GM19099 (cell line): Measurements from ENCODE around the gene GNAQ.

Experiments used
- POLR2A ChIP-seq: IDR thresholded peaks from 3 replicates; pipeline ENCODE4 v1.6.1; 2011; ENCODE audit warnings: low read depth; ENCODE audit not compliant: insufficient read length; ENCODE audit errors: extremely low read depth

Gene GNAQ

GRCh38 chr9:77917800-77918199 is 113.8 kb downstream of the GNAQ start:
- no peak for TF ChIP-seq POLR2A

DNA sequence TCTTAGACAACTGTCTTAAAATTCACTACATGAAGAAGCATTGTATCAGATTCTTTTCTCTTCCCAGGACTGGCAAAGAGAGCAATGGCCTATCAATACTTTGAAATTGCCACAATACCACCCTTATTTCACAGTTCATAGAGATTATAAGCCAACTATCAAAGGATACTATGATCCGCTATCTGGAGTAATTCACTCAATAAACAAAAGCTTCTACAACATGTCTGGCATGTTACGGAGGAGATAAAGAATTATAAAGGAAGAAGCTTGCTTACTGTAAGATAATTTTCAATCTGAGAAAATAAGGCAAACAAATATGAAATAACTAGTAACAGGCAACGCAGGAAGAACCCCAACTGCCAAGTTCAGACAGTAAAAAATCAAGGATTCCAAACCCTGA is 114.8 kb downstream of the GNAQ start:
- TF ChIP-seq POLR2A = no peak

DNA sequence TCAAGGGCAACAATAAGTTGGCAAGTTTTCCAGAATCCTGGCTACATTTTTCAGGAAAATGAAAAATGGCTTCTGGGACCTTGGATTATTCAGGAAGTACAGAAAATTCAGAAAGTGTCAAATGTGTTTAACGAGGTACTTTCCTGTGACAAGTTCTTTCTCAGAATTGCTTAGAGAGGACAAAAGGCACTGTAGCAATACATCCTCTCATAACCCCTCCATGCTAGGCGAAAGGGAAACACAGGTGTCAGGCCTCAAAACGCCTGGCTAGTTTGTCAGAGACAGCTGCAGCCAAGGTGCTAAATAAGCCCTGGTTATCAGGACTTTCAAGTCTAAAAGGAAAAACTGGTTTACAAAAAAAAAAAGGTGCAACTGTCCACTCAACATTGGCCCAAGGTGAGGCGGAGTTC is 115.2 kb downstream of the GNAQ start:
- no peak for TF ChIP-seq POLR2A

DNA sequence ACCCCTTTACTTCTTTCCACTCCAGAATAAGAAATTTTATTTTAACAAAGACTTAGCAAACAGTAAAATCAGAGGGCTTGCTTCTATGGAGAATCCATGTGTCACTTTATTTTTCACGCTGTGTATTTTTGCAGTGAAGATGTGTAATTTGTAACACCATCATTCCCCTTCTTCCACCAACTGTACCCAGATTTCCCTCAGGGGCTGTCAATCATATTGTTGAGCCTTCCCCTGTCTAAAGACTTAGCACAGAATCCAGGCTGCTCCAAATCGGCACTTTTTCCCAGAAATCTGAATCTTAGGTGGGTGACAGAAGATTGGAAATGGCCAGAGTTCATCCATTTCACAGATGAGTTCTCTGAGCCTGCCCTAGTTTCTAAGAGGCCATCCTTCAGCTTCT is 115.9 kb downstream of the GNAQ start:
- no peak for TF ChIP-seq POLR2A

GRCh38 chr9:77912895-77913693 is 118.5 kb downstream of the GNAQ start:
- no peak for TF ChIP-seq POLR2A

DNA sequence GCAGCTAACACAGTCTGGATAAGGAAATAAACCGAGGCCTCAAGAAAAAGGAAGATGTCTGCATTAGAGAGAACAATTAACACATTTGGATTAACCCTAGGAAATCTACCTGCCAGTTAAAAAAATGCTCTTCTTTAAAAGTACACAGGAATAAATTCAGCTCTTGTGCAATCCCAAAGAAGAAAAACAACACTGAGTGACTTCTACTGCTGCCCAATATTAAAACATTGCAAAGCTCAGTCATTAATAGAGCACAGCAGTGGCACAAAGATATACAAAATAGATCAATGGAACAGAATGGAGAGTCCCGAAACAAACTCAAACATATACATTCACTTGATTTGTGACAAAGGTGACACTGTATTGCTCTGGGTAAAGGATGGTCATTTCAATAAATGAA is 119.7 kb downstream of the GNAQ start:
- no peak for TF ChIP-seq POLR2A

DNA sequence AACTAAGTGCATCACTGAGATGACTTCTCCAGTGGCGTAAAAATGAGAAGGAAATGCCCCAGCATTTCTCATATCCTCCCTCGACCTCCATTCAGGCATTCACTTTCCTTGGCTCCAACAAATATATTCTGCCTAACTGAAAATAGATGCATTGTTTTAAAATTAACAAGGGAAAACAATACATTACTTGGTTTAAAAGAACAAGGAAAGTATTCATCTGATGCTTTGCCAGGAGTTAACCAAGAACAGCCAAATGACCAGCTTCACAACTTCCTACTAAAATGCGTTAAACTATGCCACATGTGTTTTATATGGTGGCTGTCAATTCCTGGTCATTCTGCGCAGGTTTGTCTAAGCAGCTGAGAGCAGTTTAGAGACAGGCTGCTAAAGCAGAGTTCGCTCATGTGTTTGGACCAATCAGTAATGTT is 121.4 kb downstream of the GNAQ start:
- no peak for TF ChIP-seq POLR2A

GRCh38 chr9:77909306-77909705 is 122.3 kb downstream of the GNAQ start:
- no peak for TF ChIP-seq POLR2A

- TF ChIP-seq POLR2A = no peak
Measured at GRCh38 chr9:77908293-77908692, 123.3 kb downstream of the GNAQ start.

- TF ChIP-seq POLR2A = no peak
Measured at GRCh38 chr9:77907585-77907984, 124.0 kb downstream of the GNAQ start.

DNA sequence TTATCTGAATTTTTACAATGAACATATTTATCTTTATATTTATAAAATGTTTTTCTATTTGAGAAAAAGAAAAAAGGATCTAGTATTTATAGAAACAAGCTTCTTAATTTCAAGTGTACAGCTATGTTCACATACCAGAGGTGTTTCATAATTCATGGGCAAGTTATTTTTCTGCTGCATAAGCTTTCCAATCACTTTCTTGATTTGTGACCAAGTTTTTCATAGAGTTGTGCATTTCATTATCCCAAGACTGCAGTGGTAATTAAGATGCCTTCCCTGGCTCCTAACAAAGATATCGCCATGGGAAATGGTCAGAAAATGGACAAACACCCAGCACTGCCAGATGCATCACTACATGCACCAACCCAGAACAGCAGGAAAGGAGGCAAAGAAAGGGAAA is 124.6 kb downstream of the GNAQ start:
- TF ChIP-seq POLR2A = no peak

- TF ChIP-seq POLR2A = no peak
Measured at GRCh38 chr9:77903666-77904285, 127.8 kb downstream of the GNAQ start.

GRCh38 chr9:77901771-77902170 is 129.8 kb downstream of the GNAQ start:
- TF ChIP-seq POLR2A = no peak

DNA sequence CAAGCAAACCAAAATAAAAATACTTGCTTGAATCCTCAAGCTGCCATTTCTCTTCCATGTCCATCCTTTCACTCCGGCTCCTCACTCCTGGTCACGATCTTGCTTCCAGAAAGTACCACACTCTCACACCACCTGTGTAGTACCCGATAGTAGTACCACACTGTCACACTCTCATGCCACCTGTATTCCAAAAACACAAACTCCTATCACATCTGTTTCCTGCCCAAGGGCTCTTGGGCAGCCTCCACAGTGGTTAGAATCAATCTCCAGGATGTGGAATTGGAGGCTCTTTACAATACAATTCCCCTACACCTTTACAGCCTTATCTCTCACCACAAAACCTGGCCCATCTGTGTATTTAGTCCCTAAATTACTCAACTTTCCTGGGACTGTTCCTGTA is 130.6 kb downstream of the GNAQ start:
- TF ChIP-seq POLR2A = no peak

DNA sequence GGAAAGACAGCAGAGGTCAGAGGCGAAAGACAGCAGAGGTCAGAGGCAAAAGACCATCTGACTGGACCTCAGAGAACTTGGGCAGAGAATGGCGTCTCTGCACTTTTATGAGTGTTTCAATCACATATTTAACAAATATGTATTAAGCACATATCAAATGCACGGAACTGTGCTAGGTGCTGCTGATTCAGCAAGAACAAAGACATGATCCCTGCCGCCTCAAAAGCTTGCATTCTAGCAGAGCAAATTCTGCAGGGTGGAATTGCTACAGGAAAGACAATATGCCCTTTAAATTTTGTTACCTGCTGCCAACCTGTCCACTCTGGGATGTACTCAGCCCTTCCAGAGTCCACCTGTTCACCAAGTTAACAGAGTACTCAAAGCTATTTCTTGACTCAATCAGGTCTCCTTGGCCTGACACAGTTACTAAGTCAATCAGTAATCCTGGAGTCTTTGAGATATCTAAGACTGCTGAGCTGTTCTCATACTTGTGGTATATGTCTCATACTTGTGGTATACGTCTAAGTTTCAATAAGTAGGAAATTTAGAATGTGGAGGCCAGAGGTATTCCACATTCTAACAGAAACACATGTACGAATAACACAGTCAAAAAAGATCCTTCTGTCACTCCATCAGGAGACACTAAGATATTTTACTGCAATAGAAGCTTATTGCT is 131.8 kb downstream of the GNAQ start:
- no peak for TF ChIP-seq POLR2A

DNA sequence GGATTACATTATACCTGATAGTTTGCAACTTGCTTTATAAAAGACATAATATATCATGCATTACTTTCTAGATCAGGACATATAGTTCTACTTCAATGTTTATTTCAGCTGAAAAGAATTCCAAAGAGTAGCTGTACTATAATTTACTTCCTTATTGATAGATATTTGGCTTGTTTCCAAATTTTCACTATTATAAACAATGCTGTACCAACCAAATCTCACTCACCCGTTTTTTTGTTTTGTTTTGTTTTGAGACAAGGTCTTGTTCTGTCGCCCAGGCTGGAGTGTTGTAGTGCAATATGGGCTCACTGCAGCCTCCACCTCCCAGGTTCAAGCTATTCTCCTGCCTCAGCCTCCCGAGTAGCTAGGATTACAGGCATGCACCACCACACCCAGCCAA is 132.7 kb downstream of the GNAQ start:
- TF ChIP-seq POLR2A = no peak
